Neuron (in vitro differentiated cells): Measurements from ENCODE around the gene ALG1L2.
"Not testable (repeated sequence)": the region's sequence is repeated elsewhere in the genome, so short reads cannot be mapped to it uniquely, and the experiment has no call there.

Experiments
- H2AFZ ChIP-seq: one replicate; pipeline ENCODE4 v1.6.1; 2013; ENCODE audit warnings: low read depth, mild to moderate bottlenecking, inconsistent platforms, low read length, moderate library complexity
- H3K27me3 ChIP-seq: one replicate; pipeline ENCODE4 v1.6.1; 2013; ENCODE audit warnings: low read length; ENCODE audit not compliant: insufficient read depth
- H3K36me3 ChIP-seq: one replicate; pipeline ENCODE4 v1.6.1; 2013; ENCODE audit warnings: low read length; ENCODE audit not compliant: insufficient read depth
- H3K4me1 ChIP-seq: one replicate; pipeline ENCODE4 v1.6.1; 2013; ENCODE audit warnings: low read length; ENCODE audit not compliant: insufficient read depth
- H3K4me3 ChIP-seq: 2 replicates; pipeline ENCODE4 v1.5.1; 2013; ENCODE audit warnings: mild to moderate bottlenecking, low read length, moderate library complexity
- H3K9me3 ChIP-seq: one replicate; pipeline ENCODE4 v1.6.1; 2013; ENCODE audit warnings: low read length

The ALG1L2 gene

GRCh38 chr3:130120291-130120690 lies 38.7 kb downstream of the ALG1L2 start:
- not testable (repeated sequence) for H3K9me3 ChIP-seq, H3K4me3 ChIP-seq, H3K4me1 ChIP-seq, H3K27me3 ChIP-seq, H2AFZ ChIP-seq, H3K36me3 ChIP-seq

- not testable (repeated sequence) for H3K27me3 ChIP-seq, H3K9me3 ChIP-seq, H3K4me3 ChIP-seq, H3K4me1 ChIP-seq, H3K36me3 ChIP-seq, H2AFZ ChIP-seq
These were observed 41.5 kb downstream of the ALG1L2 start for GRCh38 chr3:130122891-130123775.

GRCh38 chr3:130125406-130125805 lies 43.8 kb downstream of the ALG1L2 start:
- not testable (repeated sequence) for H3K36me3 ChIP-seq, H3K9me3 ChIP-seq, H2AFZ ChIP-seq, H3K27me3 ChIP-seq, H3K4me1 ChIP-seq, H3K4me3 ChIP-seq

- H3K27me3 ChIP-seq, H2AFZ ChIP-seq, H3K36me3 ChIP-seq, H3K4me3 ChIP-seq, H3K4me1 ChIP-seq, H3K9me3 ChIP-seq: not testable (repeated sequence)
These were observed 54.7 kb downstream of the ALG1L2 start for GRCh38 chr3:130136337-130136736.

GRCh38 chr3:130137685-130138084 lies 56.1 kb downstream of the ALG1L2 start:
- H2AFZ ChIP-seq, H3K27me3 ChIP-seq, H3K4me1 ChIP-seq, H3K9me3 ChIP-seq, H3K4me3 ChIP-seq, H3K36me3 ChIP-seq: not testable (repeated sequence)

GRCh38 chr3:130138992-130139391 lies 57.4 kb downstream of the ALG1L2 start:
- H3K9me3 ChIP-seq, H3K36me3 ChIP-seq, H3K4me3 ChIP-seq, H2AFZ ChIP-seq, H3K27me3 ChIP-seq, H3K4me1 ChIP-seq: not testable (repeated sequence)

- H3K9me3 ChIP-seq, H3K4me1 ChIP-seq, H3K36me3 ChIP-seq, H3K4me3 ChIP-seq, H2AFZ ChIP-seq, H3K27me3 ChIP-seq: not testable (repeated sequence)
These were observed 59.1 kb downstream of the ALG1L2 start for GRCh38 chr3:130140756-130141155.

GRCh38 chr3:130143648-130144327 lies 62.2 kb downstream of the ALG1L2 start:
- H2AFZ ChIP-seq, H3K9me3 ChIP-seq, H3K27me3 ChIP-seq, H3K4me3 ChIP-seq, H3K36me3 ChIP-seq, H3K4me1 ChIP-seq: not testable (repeated sequence)

- not testable (repeated sequence) for H3K9me3 ChIP-seq, H3K27me3 ChIP-seq, H3K4me1 ChIP-seq, H3K36me3 ChIP-seq, H2AFZ ChIP-seq, H3K4me3 ChIP-seq
These were observed 62.7 kb downstream of the ALG1L2 start for GRCh38 chr3:130144328-130144650.

- H3K4me3 ChIP-seq, H3K36me3 ChIP-seq, H2AFZ ChIP-seq, H3K27me3 ChIP-seq, H3K9me3 ChIP-seq, H3K4me1 ChIP-seq: not testable (repeated sequence)
These were observed 63.8 kb downstream of the ALG1L2 start for GRCh38 chr3:130145456-130145855.

GRCh38 chr3:130146465-130146864 lies 64.8 kb downstream of the ALG1L2 start:
- not testable (repeated sequence) for H3K4me3 ChIP-seq, H2AFZ ChIP-seq, H3K27me3 ChIP-seq, H3K9me3 ChIP-seq, H3K36me3 ChIP-seq, H3K4me1 ChIP-seq
